IMR-90 (cell line): Measurements from ENCODE around the gene ERAS. TPM values are rescaled to one million over a fixed set of nuclear protein-coding genes. Genes with fewer than 3 reads are reported as not detected.
A peak's percentile ranks its signal among the peaks of the same experiment; 100 is the strongest.

Experiments used
- ATAC-seq: fragments of 200-7000 bp; cut with Tn5 transposase; 2 replicates; pipeline ENCODE4 v1.9.1; 2020; ENCODE audit warnings: low read depth, mild to moderate bottlenecking, moderate library complexity
- BruUV-seq: library from RNA; stranded (reverse); fragments of 400-500 nt; replicated peaks from 2 replicates; lab custom pipeline; 2021; lab: Mats Ljungman, UMichigan
- CTCF ChIA-PET: fragments of 300-600 bp; formaldehyde crosslinking; extraction: SDS; loops from one replicate; lab custom pipeline; 2021; ENCODE audit warnings: antibody characterized with exemption; lab: Yijun Ruan, JAX
- POLR2A ChIA-PET: fragments of 300-600 bp; sonication (Branson Sonifier 250); formaldehyde crosslinking; loops from one replicate; lab custom pipeline; 2022; ENCODE audit warnings: antibody characterized with exemption; ENCODE audit not compliant: unreplicated experiment; lab: Charles Lee
- DNase-seq: peaks from one replicate; pipeline ENCODE4 v3.0.0; 2013
- H2AFZ ChIP-seq: replicated peaks from 2 replicates; pipeline ENCODE3; 2013; ENCODE audit warnings: low read length, mild to moderate bottlenecking; ENCODE audit not compliant: poor library complexity
- H2AK5ac ChIP-seq: 2 replicates; pipeline ENCODE4 v1.6.1; 2013; ENCODE audit warnings: low read depth, low read length, inconsistent platforms
- H2AK9ac ChIP-seq: replicated peaks from 2 replicates; pipeline ENCODE3; 2013; ENCODE audit warnings: mild to moderate bottlenecking, low read depth, low read length, moderate library complexity; ENCODE audit not compliant: poor library complexity
- H2BK120ac ChIP-seq: 2 replicates; pipeline ENCODE4 v1.6.1; 2013; ENCODE audit warnings: low read depth, low read length, inconsistent platforms
- H2BK15ac ChIP-seq: 3 replicates; pipeline ENCODE4 v1.6.1; 2013; ENCODE audit warnings: low read depth, low read length, inconsistent platforms
- H2BK20ac ChIP-seq: 2 replicates; pipeline ENCODE4 v1.6.1; 2013; ENCODE audit warnings: low read depth, mild to moderate bottlenecking, inconsistent platforms, low read length, moderate library complexity
- H2BK5ac ChIP-seq: 2 replicates; pipeline ENCODE4 v1.6.1; 2013; ENCODE audit warnings: mild to moderate bottlenecking, low read depth, low read length, inconsistent platforms; ENCODE audit not compliant: poor library complexity, severe bottlenecking
- H3K14ac ChIP-seq: replicated peaks from 2 replicates; pipeline ENCODE4 v1.6.1; 2013; ENCODE audit warnings: low read depth, low read length, inconsistent platforms
- H3K18ac ChIP-seq: 2 replicates; pipeline ENCODE4 v1.6.1; 2013; ENCODE audit warnings: low read depth, low read length, control low read depth
- H3K23ac ChIP-seq: 2 replicates; pipeline ENCODE4 v1.6.1; 2013; ENCODE audit warnings: low read depth, low read length, inconsistent platforms
- H3K27ac ChIP-seq: 2 replicates; pipeline ENCODE4 v1.5.1; 2013; ENCODE audit warnings: mild to moderate bottlenecking, control low read depth, low read length; ENCODE audit not compliant: insufficient read depth
- H3K27me3 ChIP-seq: 2 replicates; pipeline ENCODE4 v1.6.1; 2013; ENCODE audit warnings: low read length; ENCODE audit not compliant: control insufficient read depth, insufficient read depth
- H3K36me3 ChIP-seq: 2 replicates; pipeline ENCODE4 v1.6.1; 2013; ENCODE audit warnings: low read length, mixed read lengths; ENCODE audit not compliant: control insufficient read depth, insufficient read depth
- H3K4ac ChIP-seq: 2 replicates; pipeline ENCODE4 v1.6.1; 2013; ENCODE audit warnings: low read depth, low read length, inconsistent platforms
- H3K4me1 ChIP-seq: 2 replicates; pipeline ENCODE4 v1.6.1; 2013; ENCODE audit warnings: low read length, mixed read lengths; ENCODE audit not compliant: control insufficient read depth, insufficient read depth
- H3K4me2 ChIP-seq: 2 replicates; pipeline ENCODE4 v1.6.1; 2013; ENCODE audit warnings: low read depth, mild to moderate bottlenecking, control low read depth, low read length, moderate library complexity
- H3K4me3 ChIP-seq: 2 replicates; pipeline ENCODE4 v1.5.1; 2013; ENCODE audit warnings: low read depth, mild to moderate bottlenecking, control low read depth, low read length, moderate library complexity; ENCODE audit not compliant: insufficient read depth
- H3K56ac ChIP-seq: 2 replicates; pipeline ENCODE4 v1.6.1; 2013; ENCODE audit warnings: low read length, inconsistent platforms; ENCODE audit not compliant: insufficient read depth; ENCODE audit errors: extremely low read depth
- H3K79me1 ChIP-seq, 2 experiments: 2 replicates each; pipeline ENCODE4 v1.6.1; 2013; ENCODE audit warnings: low read length in 2 of 2, inconsistent platforms in 1 of 2, low read depth in 1 of 2
- H3K9ac ChIP-seq: 2 replicates; pipeline ENCODE4 v1.6.1; 2013; ENCODE audit warnings: low read depth, low read length, control low read depth
- H3K9me1 ChIP-seq: 2 replicates; pipeline ENCODE4 v1.6.1; 2013; ENCODE audit warnings: low read length, inconsistent platforms; ENCODE audit not compliant: insufficient read depth
- H3K9me3 ChIP-seq: 2 replicates; pipeline ENCODE4 v1.6.1; 2013; ENCODE audit warnings: low read length; ENCODE audit not compliant: control insufficient read depth, insufficient read depth
- H4K20me1 ChIP-seq: 2 replicates; pipeline ENCODE4 v1.6.1; 2013; ENCODE audit warnings: low read length, inconsistent platforms; ENCODE audit not compliant: insufficient read depth
- H4K5ac ChIP-seq: 2 replicates; pipeline ENCODE4 v1.6.1; 2013; ENCODE audit warnings: mild to moderate bottlenecking, low read depth, low read length, control low read depth
- H4K8ac ChIP-seq, 2 experiments: 2 replicates each; pipeline ENCODE4 v1.6.1; 2013; ENCODE audit warnings: low read depth in 2 of 2, low read length in 2 of 2, control low read depth in 1 of 2, inconsistent platforms in 1 of 2
- H4K91ac ChIP-seq: 2 replicates; pipeline ENCODE4 v1.6.1; 2013; ENCODE audit warnings: low read depth, low read length, inconsistent platforms; ENCODE audit not compliant: insufficient read depth
- BHLHE40 ChIP-seq: fragments of 150-350 bp; IDR thresholded peaks from 2 replicates; pipeline ENCODE4 v1.6.1; 2016; ENCODE audit warnings: mild to moderate bottlenecking, low read depth, low read length
- CEBPB ChIP-seq: IDR thresholded peaks from 2 replicates; pipeline ENCODE4 v1.6.1; 2012; ENCODE audit warnings: low read depth, low read length, improper control_type of control experiment
- CHD1 ChIP-seq: IDR thresholded peaks from 2 replicates; pipeline ENCODE4 v1.6.1; 2012; ENCODE audit warnings: low read depth, low read length, improper control_type of control experiment
- FOS ChIP-seq: fragments of 150-350 bp; IDR thresholded peaks from 2 replicates; pipeline ENCODE4 v1.6.1; 2016; ENCODE audit warnings: low read depth, low read length
- MAFK ChIP-seq: IDR thresholded peaks from 2 replicates; pipeline ENCODE4 v1.6.1; 2012; ENCODE audit warnings: low read depth, low read length, improper control_type of control experiment
- MAZ ChIP-seq: IDR thresholded peaks from 2 replicates; pipeline ENCODE4 v1.6.1; 2012; ENCODE audit warnings: low read depth, mild to moderate bottlenecking, low read length, improper control_type of control experiment, moderate library complexity, borderline replicate concordance
- MXI1 ChIP-seq: IDR thresholded peaks from 2 replicates; pipeline ENCODE4 v1.6.1; 2012; ENCODE audit warnings: low read depth, mild to moderate bottlenecking, low read length, moderate library complexity, borderline replicate concordance
- NFE2L2 ChIP-seq: fragments of 150-350 bp; IDR thresholded peaks from 2 replicates; pipeline ENCODE4 v1.6.1; 2016; ENCODE audit warnings: low read depth, mild to moderate bottlenecking, low read length
- POLR2A ChIP-seq: IDR thresholded peaks from 2 replicates; pipeline ENCODE4 v1.6.1; 2012; ENCODE audit warnings: mild to moderate bottlenecking, low read depth, low read length
- RAD21 ChIP-seq: IDR thresholded peaks from 2 replicates; pipeline ENCODE4 v1.6.1; 2012; ENCODE audit warnings: low read length, improper control_type of control experiment
- RCOR1 ChIP-seq: IDR thresholded peaks from 2 replicates; pipeline ENCODE4 v1.6.1; 2012; ENCODE audit warnings: mild to moderate bottlenecking, low read length, improper control_type of control experiment; ENCODE audit not compliant: insufficient replicate concordance
- SMC3 ChIP-seq: fragments of 150-350 bp; IDR thresholded peaks from 2 replicates; pipeline ENCODE4 v1.6.1; 2016; ENCODE audit warnings: low read depth, mild to moderate bottlenecking, antibody characterized with exemption, low read length, moderate library complexity
- WGBS, 2 experiments: methylation state at CpG; one replicate each; pipeline versions ENCODE4 v1.1.5 to v1.1.7; 2013; ENCODE audit warnings: missing lambda C conversion rate in 2 of 2; ENCODE audit not compliant: insufficient read length in 1 of 2; ENCODE audit errors: extremely low coverage in 2 of 2; 5-methylcytosine and 5-hydroxymethylcytosine counted together
- dilution Hi-C: fragments of 300-500 bp; cut with HindIII; formaldehyde crosslinking; loops from one replicate; pipeline ENCODE4 v1.14.3; 2018; ENCODE audit warnings: low sequenced_read_pairs; ENCODE audit not compliant: unreplicated experiment
- in situ Hi-C: fragments of 300-500 bp; cut with MboI; formaldehyde crosslinking; loops from 3 replicates; pipeline ENCODE4 v1.14.3; 2019; ENCODE audit warnings: low sequenced_read_pairs, inconsistent platforms, mixed read lengths
- intact Hi-C: fragments of 100-400 bp; cut with micrococcal nuclease; formaldehyde crosslinking; loops from 2 replicates; pipeline ENCODE4 v1.10.0; 2022
- polyA plus RNA-seq, 3 experiments: library from polyadenylated mRNA; depleted of rRNA; stranded (reverse); fragments of >200 nt; gene quantifications; 2 replicates each; pipeline ENCODE4 v1.2.3, GENCODE V29; 2012; ENCODE audit warnings: low replicate concordance in 1 of 3
- total RNA-seq: library from RNA; depleted of rRNA; stranded (reverse); fragments of >200 nt; gene quantifications from 2 replicates; pipeline ENCODE4 v1.2.3, GENCODE V29; 2012
- TF ChIP-seq, protein P1 (sequence below): conservative IDR thresholded peaks from 2 replicates; pipeline ENCODE4 v1.5.1; 2012; ENCODE audit warnings: mild to moderate bottlenecking, low read depth, low read length, improper control_type of control experiment
- TF ChIP-seq, protein P2 (sequence below): fragments of 150-350 bp; IDR thresholded peaks from 2 replicates; pipeline ENCODE4 v1.6.1; 2016; ENCODE audit warnings: low read depth, mild to moderate bottlenecking, low read length, moderate library complexity, borderline replicate concordance
- TF ChIP-seq, protein P3 (sequence below): fragments of 150-350 bp; IDR thresholded peaks from 2 replicates; pipeline ENCODE4 v1.6.1; 2017; ENCODE audit warnings: mild to moderate bottlenecking, antibody characterized with exemption, low read length, low read depth

ERAS gene
- total and polyA plus RNA-seq, 2 of the 4 experiments (the other 2 are of a cell fraction) = not detected

DNA sequence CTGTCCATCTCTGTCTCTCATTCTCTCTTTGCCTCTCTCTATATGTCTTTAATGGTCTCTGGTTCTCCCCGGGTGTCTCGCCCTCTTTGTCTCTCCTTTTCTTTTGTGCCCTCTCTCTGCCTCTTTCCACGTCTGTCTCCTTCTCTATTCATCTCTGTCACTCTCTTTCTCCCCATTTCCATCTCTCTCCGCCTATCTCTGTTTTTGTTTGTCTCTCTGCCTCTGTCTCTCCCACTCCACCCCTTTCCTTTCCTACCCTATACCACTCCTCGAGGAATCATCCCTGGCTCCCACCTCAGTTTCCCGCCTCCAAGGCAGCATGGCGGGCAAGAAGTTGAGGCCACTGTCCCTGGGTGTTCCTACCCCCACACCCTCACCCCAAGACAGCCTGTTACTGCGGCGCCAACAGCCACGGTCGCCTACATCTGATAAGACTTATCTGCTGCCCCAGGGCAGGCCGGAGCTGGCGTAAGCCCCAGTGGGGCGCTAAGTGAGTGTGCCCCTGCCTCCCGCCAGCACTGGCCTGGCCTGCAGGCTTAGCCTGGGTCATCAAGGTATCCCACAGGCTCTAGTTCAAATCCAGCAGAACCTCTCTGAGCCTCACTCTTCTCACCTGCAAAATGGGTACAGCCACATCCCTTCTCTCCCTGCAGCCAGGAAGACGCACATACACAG, 40.6 kb upstream of the ERAS start:
- Histone ChIP-seq H2BK15ac (no peak overlapping the region), H2AK9ac (no peak overlapping the region), H3K4me2 (no peak overlapping the region), H2BK120ac (no peak overlapping the region), H3K9me3 (no peaks in the 10 kb centered on the region), H3K4ac (no peak overlapping the region), H2BK5ac (no peak overlapping the region), H3K4me3 (no peak overlapping the region), H3K79me1 (no peaks in the 10 kb centered on the region), H2BK20ac (no peak overlapping the region), H2AFZ (peak overlapping the region; percentile 58), H3K36me3 (no peaks in the 10 kb centered on the region), H3K56ac (no peak overlapping the region), H3K18ac (no peak overlapping the region), H3K27ac (no peak overlapping the region), H3K23ac (no peak overlapping the region), H3K4me1 (no peaks in the 10 kb centered on the region), H3K27me3 (peaks cover 22% of the 10 kb centered on the region), H4K20me1 (no peaks in the 10 kb centered on the region; the same call in 1 of the 2 replicates), H3K9ac (no peak overlapping the region), H3K14ac (no peak overlapping the region), H4K5ac (no peak overlapping the region), H2AK5ac (no peak overlapping the region), H4K91ac (no peak overlapping the region), H4K8ac (no peak overlapping the region), H3K9me1 (no peaks in the 10 kb centered on the region)
- TF ChIP-seq MXI1 (no peak), POLR2A (no peak), CHD1 (no peak), MAFK (no peak), FOS (no peak), CEBPB (no peak), MAZ (no peak), NFE2L2 (no peak), RAD21 (no peak), BHLHE40 (no peak), SMC3 (no peak), RCOR1 (no peak)
- TF ChIP-seq, protein P1, sequence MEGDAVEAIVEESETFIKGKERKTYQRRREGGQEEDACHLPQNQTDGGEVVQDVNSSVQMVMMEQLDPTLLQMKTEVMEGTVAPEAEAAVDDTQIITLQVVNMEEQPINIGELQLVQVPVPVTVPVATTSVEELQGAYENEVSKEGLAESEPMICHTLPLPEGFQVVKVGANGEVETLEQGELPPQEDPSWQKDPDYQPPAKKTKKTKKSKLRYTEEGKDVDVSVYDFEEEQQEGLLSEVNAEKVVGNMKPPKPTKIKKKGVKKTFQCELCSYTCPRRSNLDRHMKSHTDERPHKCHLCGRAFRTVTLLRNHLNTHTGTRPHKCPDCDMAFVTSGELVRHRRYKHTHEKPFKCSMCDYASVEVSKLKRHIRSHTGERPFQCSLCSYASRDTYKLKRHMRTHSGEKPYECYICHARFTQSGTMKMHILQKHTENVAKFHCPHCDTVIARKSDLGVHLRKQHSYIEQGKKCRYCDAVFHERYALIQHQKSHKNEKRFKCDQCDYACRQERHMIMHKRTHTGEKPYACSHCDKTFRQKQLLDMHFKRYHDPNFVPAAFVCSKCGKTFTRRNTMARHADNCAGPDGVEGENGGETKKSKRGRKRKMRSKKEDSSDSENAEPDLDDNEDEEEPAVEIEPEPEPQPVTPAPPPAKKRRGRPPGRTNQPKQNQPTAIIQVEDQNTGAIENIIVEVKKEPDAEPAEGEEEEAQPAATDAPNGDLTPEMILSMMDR = no peak
- TF ChIP-seq, protein P2, sequence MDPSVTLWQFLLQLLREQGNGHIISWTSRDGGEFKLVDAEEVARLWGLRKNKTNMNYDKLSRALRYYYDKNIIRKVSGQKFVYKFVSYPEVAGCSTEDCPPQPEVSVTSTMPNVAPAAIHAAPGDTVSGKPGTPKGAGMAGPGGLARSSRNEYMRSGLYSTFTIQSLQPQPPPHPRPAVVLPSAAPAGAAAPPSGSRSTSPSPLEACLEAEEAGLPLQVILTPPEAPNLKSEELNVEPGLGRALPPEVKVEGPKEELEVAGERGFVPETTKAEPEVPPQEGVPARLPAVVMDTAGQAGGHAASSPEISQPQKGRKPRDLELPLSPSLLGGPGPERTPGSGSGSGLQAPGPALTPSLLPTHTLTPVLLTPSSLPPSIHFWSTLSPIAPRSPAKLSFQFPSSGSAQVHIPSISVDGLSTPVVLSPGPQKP = no peak
- TF ChIP-seq, protein P3, sequence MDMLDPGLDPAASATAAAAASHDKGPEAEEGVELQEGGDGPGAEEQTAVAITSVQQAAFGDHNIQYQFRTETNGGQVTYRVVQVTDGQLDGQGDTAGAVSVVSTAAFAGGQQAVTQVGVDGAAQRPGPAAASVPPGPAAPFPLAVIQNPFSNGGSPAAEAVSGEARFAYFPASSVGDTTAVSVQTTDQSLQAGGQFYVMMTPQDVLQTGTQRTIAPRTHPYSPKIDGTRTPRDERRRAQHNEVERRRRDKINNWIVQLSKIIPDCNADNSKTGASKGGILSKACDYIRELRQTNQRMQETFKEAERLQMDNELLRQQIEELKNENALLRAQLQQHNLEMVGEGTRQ = no peak
- 56% methylated on average over 12 of the region's 16 CpGs; no CpG with 5 or more reads in 1 of the 2 experiments for WGBS, 2 experiments
- dilution Hi-C loops = no loop called here
- ATAC-seq = no peak
- no TSS peak for BruUV-seq
- ChIA-PET CTCF (no interaction called here), POLR2A (no interaction called here)
- in situ Hi-C loops = no loop called here
- intact Hi-C loops = no loop called here
- no peak for DNase-seq
